ENCODE measurements around the gene PDRG1.

DNA sequence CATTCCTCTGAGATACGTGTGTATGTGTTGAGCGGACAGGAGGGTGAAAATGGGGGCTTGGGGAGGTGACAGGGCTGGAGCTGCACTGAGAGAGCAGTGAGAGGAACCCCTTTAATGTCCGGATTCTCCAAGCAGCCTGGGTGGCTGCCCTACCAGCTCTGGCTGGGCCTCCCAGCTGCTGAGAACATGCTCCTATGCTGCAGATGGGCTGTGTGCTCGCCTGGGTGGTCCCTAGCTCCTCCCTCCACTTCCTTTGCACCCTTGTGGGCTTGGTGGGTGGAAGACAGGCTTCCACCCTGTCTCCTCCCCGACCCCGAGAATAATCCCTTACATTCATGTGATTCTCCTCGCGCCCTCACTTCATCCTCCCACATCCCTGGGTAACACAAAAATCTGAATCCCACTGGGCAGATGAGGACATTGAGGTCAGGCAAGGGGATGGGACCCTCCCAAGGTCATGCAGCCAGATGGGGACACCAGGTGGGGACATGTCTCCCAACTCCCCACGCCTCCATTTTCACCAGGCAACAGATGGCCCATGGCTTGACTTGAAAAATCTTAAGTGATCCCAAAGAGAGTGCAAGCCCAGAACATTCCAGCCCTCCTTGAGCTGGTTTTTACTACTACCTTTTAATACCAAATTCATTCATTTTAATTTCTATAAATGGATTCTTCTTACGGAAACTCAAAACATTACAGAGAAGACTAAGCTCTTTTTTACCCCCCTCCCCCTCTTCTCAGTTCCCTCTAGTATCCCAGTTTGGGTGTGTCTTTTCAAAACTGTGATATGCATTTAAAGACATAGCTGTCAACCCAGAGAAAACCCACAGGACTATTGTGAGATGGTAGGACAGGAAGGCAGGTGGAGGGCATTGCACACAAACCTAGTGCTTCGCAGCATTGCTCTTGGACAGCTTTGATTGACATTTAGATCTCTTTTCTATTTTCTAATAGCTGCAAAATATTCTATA is 5.0 kb upstream of the PDRG1 start:
- TF ChIP-seq, protein P1, sequence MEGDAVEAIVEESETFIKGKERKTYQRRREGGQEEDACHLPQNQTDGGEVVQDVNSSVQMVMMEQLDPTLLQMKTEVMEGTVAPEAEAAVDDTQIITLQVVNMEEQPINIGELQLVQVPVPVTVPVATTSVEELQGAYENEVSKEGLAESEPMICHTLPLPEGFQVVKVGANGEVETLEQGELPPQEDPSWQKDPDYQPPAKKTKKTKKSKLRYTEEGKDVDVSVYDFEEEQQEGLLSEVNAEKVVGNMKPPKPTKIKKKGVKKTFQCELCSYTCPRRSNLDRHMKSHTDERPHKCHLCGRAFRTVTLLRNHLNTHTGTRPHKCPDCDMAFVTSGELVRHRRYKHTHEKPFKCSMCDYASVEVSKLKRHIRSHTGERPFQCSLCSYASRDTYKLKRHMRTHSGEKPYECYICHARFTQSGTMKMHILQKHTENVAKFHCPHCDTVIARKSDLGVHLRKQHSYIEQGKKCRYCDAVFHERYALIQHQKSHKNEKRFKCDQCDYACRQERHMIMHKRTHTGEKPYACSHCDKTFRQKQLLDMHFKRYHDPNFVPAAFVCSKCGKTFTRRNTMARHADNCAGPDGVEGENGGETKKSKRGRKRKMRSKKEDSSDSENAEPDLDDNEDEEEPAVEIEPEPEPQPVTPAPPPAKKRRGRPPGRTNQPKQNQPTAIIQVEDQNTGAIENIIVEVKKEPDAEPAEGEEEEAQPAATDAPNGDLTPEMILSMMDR (IDR thresholded peaks at IDR 0.05) = no peak
- no peak for TF ChIP-seq EZH2 (IDR thresholded peaks at IDR 0.05; ENCODE audit: borderline replicate concordance, insufficient read depth, low read depth, low read length, poor library complexity, severe bottlenecking)
